B cell (primary cell): ENCODE data around the gene RABAC1. TPM values are rescaled to one million over a fixed set of nuclear protein-coding genes. Genes with fewer than 3 reads are reported as not detected.

Experiments
- ATAC-seq: fragments of 200-7000 bp; cut with Tn5 transposase; one replicate; pipeline ENCODE4 v1.10.0; 2021; ENCODE audit warnings: low read depth, mild to moderate bottlenecking, moderate number of reproducible peaks, moderate library complexity
- CTCF ChIA-PET: fragments of 350-600 bp; sonication (Branson Sonifier 250); formaldehyde crosslinking; loops from one replicate; lab custom pipeline; 2021; ENCODE audit warnings: antibody characterized with exemption, inconsistent platforms; lab: Charles Lee
- POLR2A ChIA-PET: fragments of 350-600 bp; sonication (Branson Sonifier 250); formaldehyde crosslinking; loops from one replicate; lab custom pipeline; 2021; ENCODE audit warnings: antibody characterized with exemption; lab: Charles Lee
- DNase-seq: peaks from one replicate; pipeline ENCODE4 v3.0.0; 2013
- H2AFZ ChIP-seq: 2 replicates; pipeline ENCODE4 v1.6.1; 2012; ENCODE audit warnings: mild to moderate bottlenecking, low read depth, low read length; ENCODE audit not compliant: insufficient read depth, poor library complexity, severe bottlenecking
- H3K27ac ChIP-seq, 2 donors: 1 replicate in 1 of 2; 2 replicates in 1 of 2; pipeline ENCODE4 v1.5.1; 2012 to 2013; ENCODE audit warnings: low read length in 2 of 2, mild to moderate bottlenecking in 2 of 2, moderate library complexity in 1 of 2
- H3K27me3 ChIP-seq, 4 experiments: fragments of 200-600 bp in 1 of 4; sonication (generic) in 1 of 4; replicated peaks in 1 of 4; 1 replicate in 2 of 4; 2 replicates in 2 of 4; pipeline versions ENCODE4 v1.6.1 to v1.7.0; 2013 to 2016; ENCODE audit warnings: low read length in 3 of 4, mild to moderate bottlenecking in 2 of 4, mixed read lengths in 1 of 4, moderate library complexity in 1 of 4; ENCODE audit not compliant: insufficient read depth in 4 of 4, control insufficient read depth in 3 of 4; ENCODE audit errors: control extremely low read depth in 1 of 4
- H3K36me3 ChIP-seq, 2 experiments: replicated peaks in 1 of 2; 1 replicate in 1 of 2; 2 replicates in 1 of 2; pipeline versions ENCODE4 v1.6.1 to v1.7.1; 2013; ENCODE audit warnings: low read length in 1 of 2; ENCODE audit not compliant: insufficient read depth in 2 of 2, control insufficient read depth in 1 of 2; ENCODE audit errors: control extremely low read depth in 1 of 2, extremely low read depth in 1 of 2
- H3K4me1 ChIP-seq, 2 donors: fragments of 200-600 bp in 1 of 2; sonication (generic) in 1 of 2; 1 replicate in 1 of 2; 2 replicates in 1 of 2; pipeline versions ENCODE4 v1.5.1 to v1.6.1; 2013 to 2017; ENCODE audit warnings: low read length in 2 of 2; ENCODE audit not compliant: control insufficient read depth in 2 of 2, insufficient read depth in 2 of 2
- H3K4me2 ChIP-seq: replicated peaks from 2 replicates; pipeline ENCODE3; 2012; ENCODE audit warnings: mild to moderate bottlenecking, low read depth, low read length; ENCODE audit not compliant: poor library complexity, severe bottlenecking
- H3K4me3 ChIP-seq, 5 experiments: fragments of 200-600 bp in 1 of 5; sonication (generic) in 1 of 5; 1 replicate in 3 of 5; 2 replicates in 2 of 5; pipeline versions ENCODE4 v1.5.1 to v1.7.0; 2011 to 2016; ENCODE audit warnings: low read length in 4 of 5, mild to moderate bottlenecking in 4 of 5, low read depth in 2 of 5, control low read depth in 1 of 5, moderate library complexity in 1 of 5; ENCODE audit not compliant: insufficient read depth in 1 of 5; ENCODE audit errors: control extremely low read depth in 1 of 5, extremely low read depth in 1 of 5
- H3K79me2 ChIP-seq: fragments of 200-600 bp; sonication (generic); one replicate; pipeline ENCODE4 v1.6.0; 2016; ENCODE audit warnings: low read length; ENCODE audit not compliant: control insufficient read depth, insufficient read depth
- H3K9ac ChIP-seq: fragments of 200-600 bp; sonication (generic); 2 replicates; pipeline ENCODE4 v1.6.1; 2017; ENCODE audit warnings: mild to moderate bottlenecking, low read length, moderate library complexity
- H3K9me3 ChIP-seq, 3 donors: one replicate each; pipeline versions ENCODE4 v1.6.1 to v1.7.1; 2013; ENCODE audit warnings: low read length in 2 of 3; ENCODE audit not compliant: control insufficient read depth in 2 of 3, insufficient read depth in 1 of 3; ENCODE audit errors: control extremely low read depth in 1 of 3
- H4K20me1 ChIP-seq: 2 replicates; pipeline ENCODE4 v1.6.0; 2012; ENCODE audit warnings: mild to moderate bottlenecking, low read length; ENCODE audit not compliant: insufficient read depth, control insufficient read depth, poor library complexity, severe bottlenecking
- H3K27ac Mint-ChIP-seq: one replicate; pipeline ENCODE4 v1.8.0; 2021; ENCODE audit warnings: mixed read lengths
- H3K27me3 Mint-ChIP-seq: one replicate; pipeline ENCODE4 v1.8.0; 2021; ENCODE audit warnings: mixed read lengths
- H3K4me1 Mint-ChIP-seq: one replicate; pipeline ENCODE4 v1.8.0; 2021; ENCODE audit warnings: mixed read lengths
- H3K4me3 Mint-ChIP-seq: one replicate; pipeline ENCODE4 v1.8.0; 2021; ENCODE audit warnings: mixed read lengths
- H3K9me3 Mint-ChIP-seq: one replicate; pipeline ENCODE4 v1.8.0; 2022; ENCODE audit warnings: mixed read lengths; ENCODE audit not compliant: insufficient read depth
- EZH2 ChIP-seq: IDR thresholded peaks from 2 replicates; pipeline ENCODE4 v1.6.1; 2012; ENCODE audit warnings: borderline replicate concordance, low read depth, mild to moderate bottlenecking, moderate library complexity, low read length; ENCODE audit not compliant: insufficient read depth, poor library complexity, severe bottlenecking
- WGBS: methylation state at CpG from one replicate; pipeline ENCODE4 v1.1.5; 2013; ENCODE audit warnings: missing lambda C conversion rate; ENCODE audit not compliant: insufficient coverage; 5-methylcytosine and 5-hydroxymethylcytosine counted together
- intact Hi-C: fragments of 100-400 bp; cut with micrococcal nuclease; formaldehyde crosslinking; loops from one replicate; pipeline ENCODE4 v1.10.0; 2022
- polyA plus RNA-seq: library from polyadenylated mRNA; depleted of rRNA; stranded (reverse); fragments of >200 nt; gene quantifications from 2 replicates; pipeline ENCODE4 v1.2.3, GENCODE V29; 2012
- total RNA-seq, 2 donors: library from RNA; stranded (reverse); fragments of 120-200 nt in 1 of 2; gene quantifications; 1 replicate in 1 of 2; 2 replicates in 1 of 2; pipeline versions ENCODE4 v1.2.3 to v1.2.4, GENCODE V29; 2013 to 2022
- TF ChIP-seq, protein P1 (sequence below): fragments of 200-600 bp; IDR thresholded peaks from one replicate; pipeline ENCODE4 v1.8.0; 2022; ENCODE audit warnings: antibody characterized with exemption, mild to moderate bottlenecking

RABAC1 gene
- total and polyA plus RNA-seq, 2 donors (not counting 1 experiment from before 2014, with no cell fraction given), result 146 to 190 TPM

DNA sequence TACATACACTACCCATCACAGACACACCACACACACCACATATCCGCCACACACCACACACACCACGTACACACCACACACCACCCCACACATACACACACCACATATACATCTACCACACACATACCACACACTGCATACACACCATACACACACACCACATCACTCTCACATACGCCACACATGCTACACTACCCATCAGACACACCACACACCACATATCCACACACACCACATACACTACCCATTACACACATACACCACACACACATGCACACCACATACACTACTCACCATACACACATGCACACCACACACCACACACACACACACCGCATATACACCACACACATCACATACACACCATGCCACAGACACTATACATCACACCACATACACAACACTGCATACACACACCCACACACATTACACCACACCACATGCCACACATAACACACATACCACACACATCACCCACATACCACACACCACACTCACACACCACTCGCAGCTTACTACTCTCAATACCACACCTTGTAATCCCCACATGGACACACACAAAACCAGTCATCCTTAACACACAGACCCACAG lies 40.4 kb downstream of the RABAC1 start:
- Histone ChIP-seq H3K9me3 (peaks cover 0 to 24% (median 0%) of the 10 kb centered on the region in 3 donors), H4K20me1 (peaks cover 18% of the 10 kb centered on the region), H3K4me3 (no peak overlapping the region), H3K36me3 (no peaks in the 10 kb centered on the region), H3K4me1 (peaks cover 52 to 53% of the 10 kb centered on the region in 2 donors), H3K9ac (no peak overlapping the region), H2AFZ (no peak overlapping the region), H3K27ac (no peak overlapping the region), H3K27me3 (peaks cover 0 to 64% (median 45%) of the 10 kb centered on the region in 4 experiments), H3K4me2 (no peak overlapping the region), H3K79me2 (peaks cover 6% of the 10 kb centered on the region)
- ChIA-PET POLR2A (interaction anchor here (1.1 kb wide), 1 partner anchor 7 kb away, joined by 3 read pairs; no protein-coding TSS in a partner anchor), CTCF (interaction anchor here (0.9 to 1.6 kb wide), 4 partner anchors 20 to 56 kb away, joined by 3 to 5 read pairs (median 4); no protein-coding TSS in a partner anchor)
- TF ChIP-seq, protein P1, sequence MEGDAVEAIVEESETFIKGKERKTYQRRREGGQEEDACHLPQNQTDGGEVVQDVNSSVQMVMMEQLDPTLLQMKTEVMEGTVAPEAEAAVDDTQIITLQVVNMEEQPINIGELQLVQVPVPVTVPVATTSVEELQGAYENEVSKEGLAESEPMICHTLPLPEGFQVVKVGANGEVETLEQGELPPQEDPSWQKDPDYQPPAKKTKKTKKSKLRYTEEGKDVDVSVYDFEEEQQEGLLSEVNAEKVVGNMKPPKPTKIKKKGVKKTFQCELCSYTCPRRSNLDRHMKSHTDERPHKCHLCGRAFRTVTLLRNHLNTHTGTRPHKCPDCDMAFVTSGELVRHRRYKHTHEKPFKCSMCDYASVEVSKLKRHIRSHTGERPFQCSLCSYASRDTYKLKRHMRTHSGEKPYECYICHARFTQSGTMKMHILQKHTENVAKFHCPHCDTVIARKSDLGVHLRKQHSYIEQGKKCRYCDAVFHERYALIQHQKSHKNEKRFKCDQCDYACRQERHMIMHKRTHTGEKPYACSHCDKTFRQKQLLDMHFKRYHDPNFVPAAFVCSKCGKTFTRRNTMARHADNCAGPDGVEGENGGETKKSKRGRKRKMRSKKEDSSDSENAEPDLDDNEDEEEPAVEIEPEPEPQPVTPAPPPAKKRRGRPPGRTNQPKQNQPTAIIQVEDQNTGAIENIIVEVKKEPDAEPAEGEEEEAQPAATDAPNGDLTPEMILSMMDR, result no peak
- no peak for TF ChIP-seq EZH2
- H3K4me1 Mint-ChIP-seq, result peaks cover 27% of the 10 kb centered on the region
- H3K27me3 Mint-ChIP-seq, result peaks cover 20% of the 10 kb centered on the region
- no peaks in the 10 kb centered on the region for H3K9me3 Mint-ChIP-seq
- H3K27ac Mint-ChIP-seq, result no peak overlapping the region
- no peak overlapping the region for H3K4me3 Mint-ChIP-seq
- no peak for DNase-seq
- no peak for ATAC-seq
- intact Hi-C loops, result no loop called here
- 97% methylated on average over 5 of the region's 5 CpGs for WGBS

DNA sequence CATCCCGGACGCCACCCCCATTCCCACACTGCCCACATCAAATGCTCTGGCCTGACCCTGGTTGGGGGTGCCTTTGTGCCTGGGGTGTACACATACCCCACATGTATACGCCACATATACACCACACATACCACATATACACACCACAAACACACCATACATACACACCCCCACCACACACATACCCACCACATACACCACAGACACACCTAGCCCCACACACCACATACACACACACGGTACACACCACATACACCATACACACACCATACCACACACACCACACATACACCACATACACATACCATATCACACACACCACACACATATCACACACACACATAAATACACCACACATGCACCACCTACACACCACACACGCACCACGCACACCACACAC lies 41.0 kb downstream of the RABAC1 start:
- H2AFZ ChIP-seq, result no peak overlapping the region
- ChIA-PET POLR2A (interaction anchor here (0.8 kb wide), 1 partner anchor 17 kb away, joined by 7 read pairs; no protein-coding TSS in a partner anchor), CTCF (no interaction called here)
- Mint-ChIP-seq H3K9me3 (no peaks in the 10 kb centered on the region), H3K27ac (no peak overlapping the region), H3K27me3 (peaks cover 20% of the 10 kb centered on the region), H3K4me3 (no peak overlapping the region), H3K4me1 (peaks cover 28% of the 10 kb centered on the region)
- 89% methylated on average over 6 of the region's 6 CpGs for WGBS
- H4K20me1 ChIP-seq, result peaks cover 23% of the 10 kb centered on the region
- H3K4me3 ChIP-seq, result no peak overlapping the region
- H3K27me3 ChIP-seq, result peaks cover 0 to 70% (median 47%) of the 10 kb centered on the region in 4 experiments
- intact Hi-C loops, result no loop called here
- H3K79me2 ChIP-seq, result peaks cover 2% of the 10 kb centered on the region
- no peak overlapping the region for H3K27ac ChIP-seq
- TF ChIP-seq, protein P1, result no peak
- no peak for DNase-seq
- peaks cover 53 to 55% of the 10 kb centered on the region in 2 donors for H3K4me1 ChIP-seq
- H3K9ac ChIP-seq, result no peak overlapping the region
- H3K9me3 ChIP-seq, result peaks cover 0 to 29% (median 0%) of the 10 kb centered on the region in 3 donors
- no peak for ATAC-seq
- H3K36me3 ChIP-seq, result no peaks in the 10 kb centered on the region
- H3K4me2 ChIP-seq, result no peak overlapping the region
